Esophagus muscularis mucosa (tissue), 4 donors: ENCODE data around the gene GTF3C4. TPM values are rescaled to one million over a fixed set of nuclear protein-coding genes. Genes with fewer than 3 reads are reported as not detected.

Source experiments
- DNase-seq: peaks from one replicate; pipeline ENCODE4 v3.0.0-alpha.2; 2017; ENCODE audit errors: extremely low spot score
- H3K27ac ChIP-seq, 4 donors: fragments of 200-600 bp; sonication (generic); replicated peaks in 1 of 4; 1 replicate in 3 of 4; 2 replicates in 1 of 4; pipeline ENCODE4 v1.5.1; 2016 to 2019; ENCODE audit warnings: mild to moderate bottlenecking in 1 of 4
- H3K27me3 ChIP-seq, 4 donors: fragments of 200-600 bp; sonication (generic); one replicate each; pipeline versions ENCODE4 v1.5.1 to v1.6.0; 2016 to 2019
- H3K36me3 ChIP-seq, 4 donors: fragments of 200-600 bp; sonication (generic); one replicate each; pipeline ENCODE4 v1.5.1; 2016 to 2019
- H3K4me1 ChIP-seq, 4 donors: fragments of 200-600 bp; sonication (generic); one replicate each; pipeline ENCODE4 v1.5.1; 2016 to 2019
- H3K4me3 ChIP-seq, 4 donors: fragments of 200-600 bp; sonication (generic); 1 replicate in 2 of 4; 2 replicates in 2 of 4; pipeline ENCODE4 v1.5.1; 2016 to 2019; ENCODE audit warnings: mild to moderate bottlenecking in 4 of 4, moderate library complexity in 1 of 4
- H3K9me3 ChIP-seq, 4 donors: fragments of 200-600 bp; sonication (generic); 1 replicate in 3 of 4; 2 replicates in 1 of 4; pipeline ENCODE4 v1.5.1; 2016 to 2019
- CTCF ChIP-seq, 3 experiments: fragments of 200-600 bp in 2 of 3; fragments of 450-650 bp in 1 of 3; sonication (generic) in 2 of 3; IDR thresholded peaks; one replicate each; pipeline ENCODE4 v1.5.1; 2017 to 2019; ENCODE audit warnings: antibody characterized with exemption in 3 of 3, mild to moderate bottlenecking in 2 of 3, moderate library complexity in 1 of 3
- EP300 ChIP-seq: sonication (generic); formaldehyde crosslinking; IDR thresholded peaks from one replicate; pipeline ENCODE4 v1.6.1; 2017; ENCODE audit warnings: antibody characterized with exemption
- POLR2A ChIP-seq: fragments of 450-650 bp; IDR thresholded peaks from one replicate; pipeline ENCODE4 v1.6.1; 2017; ENCODE audit warnings: antibody characterized with exemption, moderate library complexity, mild to moderate bottlenecking, low read depth
- POLR2AphosphoS5 ChIP-seq, 2 donors: sonication (generic); formaldehyde crosslinking; IDR thresholded peaks; one replicate each; pipeline ENCODE4 v1.6.1; 2017; ENCODE audit warnings: antibody characterized with exemption in 2 of 2
- WGBS: methylation state at CpG from one replicate; pipeline ENCODE4 v1.1.5; 2018; 5-methylcytosine and 5-hydroxymethylcytosine counted together
- intact Hi-C: fragments of 100-400 bp; cut with DNase I; formaldehyde crosslinking; loops from one replicate; pipeline ENCODE4 v1.15.1; 2023
- total RNA-seq, 4 donors: library from RNA; depleted of rRNA; stranded (reverse); fragments of >200 nt; gene quantifications; one replicate each; pipeline versions ENCODE4 v1.1.0 to v1.2.1, GENCODE V29; 2016

The GTF3C4 gene
- total RNA-seq, 4 donors from 2014 or later: 10.4 to 15.3 (median 12.3) TPM

GRCh38 chr9:132699956-132700355 is 29.7 kb downstream of the GTF3C4 start:
- no peak overlapping the region for H3K27ac ChIP-seq
- H3K27me3 ChIP-seq: peaks cover 0 to under 1% (median 0%) of the 10 kb centered on the region in 4 donors
- peaks cover 0 to 22% (median 8%) of the 10 kb centered on the region in 4 donors for H3K9me3 ChIP-seq
- no peak overlapping the region for H3K4me3 ChIP-seq
- peaks cover 0 to 6% (median 5%) of the 10 kb centered on the region in 4 donors for H3K4me1 ChIP-seq
- no peaks in the 10 kb centered on the region for H3K36me3 ChIP-seq
- DNase-seq: no peak
- WGBS: 15% methylated on average over 1 of the region's 1 CpG
- intact Hi-C loops: no loop called here
- TF ChIP-seq EP300 (no peak), CTCF (IDR thresholded peaks at IDR 0.05) (no peak), POLR2AphosphoS5 (IDR thresholded peaks at IDR 0.05) (no peak), POLR2A (no peak)

- no peak for DNase-seq
- no peaks in the 10 kb centered on the region for H3K36me3 ChIP-seq
- peaks cover 0 to 13% (median 3%) of the 10 kb centered on the region in 4 donors for H3K9me3 ChIP-seq
- WGBS: 0% methylated on average over 1 of the region's 1 CpG
- no peak overlapping the region for H3K4me3 ChIP-seq
- H3K27ac ChIP-seq: no peak overlapping the region
- peaks cover 0 to 6% (median 5%) of the 10 kb centered on the region in 4 donors for H3K4me1 ChIP-seq
- TF ChIP-seq POLR2A (no peak), POLR2AphosphoS5 (IDR thresholded peaks at IDR 0.05) (no peak), EP300 (no peak), CTCF (IDR thresholded peaks at IDR 0.05) (no peak)
- intact Hi-C loops: no loop called here
- peaks cover 0 to 8% (median 0%) of the 10 kb centered on the region in 4 donors for H3K27me3 ChIP-seq
Measured at GRCh38 chr9:132702254-132702653, 32.0 kb downstream of the GTF3C4 start.

GRCh38 chr9:132703336-132703735 is 33.1 kb downstream of the GTF3C4 start:
- peaks cover 0 to 6% (median 5%) of the 10 kb centered on the region in 4 donors for H3K4me1 ChIP-seq
- no peak overlapping the region for H3K4me3 ChIP-seq
- TF ChIP-seq EP300 (no peak), CTCF (IDR thresholded peaks at IDR 0.05) (no peak), POLR2AphosphoS5 (IDR thresholded peaks at IDR 0.05) (no peak), POLR2A (no peak)
- peaks cover 0 to 2% (median 0%) of the 10 kb centered on the region in 4 donors for H3K9me3 ChIP-seq
- H3K27ac ChIP-seq: no peak overlapping the region
- peaks cover 0 to 8% (median 0%) of the 10 kb centered on the region in 4 donors for H3K27me3 ChIP-seq
- no peaks in the 10 kb centered on the region for H3K36me3 ChIP-seq
- DNase-seq: no peak
- WGBS: 33% methylated on average over 2 of the region's 2 CpGs
- intact Hi-C loops: no loop called here

GRCh38 chr9:132708239-132708638 is 38.0 kb downstream of the GTF3C4 start:
- Histone ChIP-seq H3K36me3 (no peaks in the 10 kb centered on the region), H3K27me3 (peaks cover 0 to 16% (median 0%) of the 10 kb centered on the region in 4 donors), H3K27ac (no peak overlapping the region), H3K4me3 (no peak overlapping the region), H3K4me1 (peaks cover 0 to 3% (median 0%) of the 10 kb centered on the region in 4 donors), H3K9me3 (no peaks in the 10 kb centered on the region)
- peak; percentile 82 for DNase-seq
- 83% methylated on average over 8 of the region's 8 CpGs for WGBS
- TF ChIP-seq POLR2A (no peak), POLR2AphosphoS5 (IDR thresholded peaks at IDR 0.05) (no peak), EP300 (no peak), CTCF (IDR thresholded peaks at IDR 0.05) (no peak)
- intact Hi-C loops: no loop called here
